ENCODE data around the gene PTPRH.

DNA sequence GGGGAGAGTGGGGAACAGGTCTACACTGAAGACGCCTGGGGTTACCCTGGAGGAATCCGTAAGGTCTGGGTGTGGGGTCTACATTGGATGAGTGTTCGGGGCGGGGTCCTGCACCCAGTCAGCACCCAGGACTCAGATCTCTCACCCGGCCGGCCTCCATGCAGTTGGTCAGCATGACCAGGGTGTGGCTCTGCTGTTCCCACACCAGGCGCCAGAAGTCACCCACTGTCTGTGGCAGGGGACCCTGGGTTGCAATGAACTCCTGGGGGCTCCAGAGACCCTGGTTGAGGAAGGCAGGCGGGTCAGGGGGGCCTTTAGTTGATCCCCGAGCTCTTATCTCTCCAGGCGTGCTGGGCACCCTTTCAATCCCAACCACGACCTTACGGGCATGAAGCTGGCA, 23.2 kb downstream of the PTPRH start:
- TF ChIP-seq, protein P1, sequence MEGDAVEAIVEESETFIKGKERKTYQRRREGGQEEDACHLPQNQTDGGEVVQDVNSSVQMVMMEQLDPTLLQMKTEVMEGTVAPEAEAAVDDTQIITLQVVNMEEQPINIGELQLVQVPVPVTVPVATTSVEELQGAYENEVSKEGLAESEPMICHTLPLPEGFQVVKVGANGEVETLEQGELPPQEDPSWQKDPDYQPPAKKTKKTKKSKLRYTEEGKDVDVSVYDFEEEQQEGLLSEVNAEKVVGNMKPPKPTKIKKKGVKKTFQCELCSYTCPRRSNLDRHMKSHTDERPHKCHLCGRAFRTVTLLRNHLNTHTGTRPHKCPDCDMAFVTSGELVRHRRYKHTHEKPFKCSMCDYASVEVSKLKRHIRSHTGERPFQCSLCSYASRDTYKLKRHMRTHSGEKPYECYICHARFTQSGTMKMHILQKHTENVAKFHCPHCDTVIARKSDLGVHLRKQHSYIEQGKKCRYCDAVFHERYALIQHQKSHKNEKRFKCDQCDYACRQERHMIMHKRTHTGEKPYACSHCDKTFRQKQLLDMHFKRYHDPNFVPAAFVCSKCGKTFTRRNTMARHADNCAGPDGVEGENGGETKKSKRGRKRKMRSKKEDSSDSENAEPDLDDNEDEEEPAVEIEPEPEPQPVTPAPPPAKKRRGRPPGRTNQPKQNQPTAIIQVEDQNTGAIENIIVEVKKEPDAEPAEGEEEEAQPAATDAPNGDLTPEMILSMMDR (optimal IDR thresholded peaks at IDR 0.05 in 1 of 3, IDR thresholded peaks at IDR 0.05 in 1 of 3, conservative IDR thresholded peaks at IDR 0.05 in 1 of 3; ENCODE audit: extremely low read depth in 1 of 3, insufficient read depth in 2 of 3, low read length in 3 of 3), result no peak
- TF ChIP-seq EZH2 (IDR thresholded peaks at IDR 0.05; ENCODE audit: low read length), result no peak
